Medulla oblongata (tissue), 1 donor: Measurements from ENCODE around the gene CD164L2.
A peak's percentile ranks its signal among the peaks of the same experiment; 100 is the strongest.

Source experiments
- DNase-seq: peaks from one replicate; pipeline ENCODE4 v3.0.0-alpha.2; 2015; ENCODE audit errors: extremely low spot score

Gene CD164L2

DNA sequence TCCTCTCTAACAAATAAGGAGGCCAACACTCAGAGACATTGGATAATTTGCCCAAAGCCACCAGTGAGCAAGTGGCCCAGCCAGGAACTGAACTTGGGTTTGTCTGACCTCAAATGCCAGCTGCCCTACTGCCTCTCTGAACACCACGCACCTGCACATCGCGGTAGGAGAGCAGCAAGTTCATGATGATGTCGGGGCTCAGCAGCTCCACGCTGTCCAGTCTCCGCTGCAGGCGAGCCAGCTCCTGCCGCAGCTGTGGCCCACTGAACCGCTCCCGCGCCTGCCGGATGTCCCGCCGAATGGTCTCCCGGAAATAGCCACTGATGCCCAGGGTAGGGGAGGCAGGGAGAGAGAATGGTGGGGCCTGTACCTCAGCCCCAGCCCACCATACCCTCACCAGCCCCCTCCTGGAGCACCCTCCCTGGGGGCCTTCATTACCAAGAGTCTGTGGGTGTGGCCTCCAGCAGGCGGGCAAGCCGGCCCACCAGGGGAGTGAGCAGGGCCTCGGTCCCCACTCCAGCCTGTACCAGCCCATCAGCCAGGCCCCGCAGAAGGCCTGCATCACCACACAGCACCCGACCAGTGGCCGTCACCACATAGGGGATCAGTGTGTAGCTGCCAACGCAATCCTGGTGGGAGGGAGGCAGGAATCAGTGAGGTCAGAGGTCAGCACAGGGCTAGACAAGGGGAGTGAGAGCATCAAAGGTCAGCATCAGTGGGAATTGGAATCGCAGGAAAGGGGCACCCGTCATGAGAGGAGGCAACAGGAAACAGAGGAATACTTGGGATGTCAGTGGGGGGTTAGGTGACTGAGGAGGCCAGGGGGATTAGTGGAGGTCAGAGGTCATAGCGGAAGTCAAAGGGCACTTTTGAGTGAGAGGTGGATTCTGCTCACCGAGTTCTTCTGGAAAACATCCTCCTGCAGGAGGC lies 19.1 kb downstream of the CD164L2 start:
- no peak for DNase-seq

DNA sequence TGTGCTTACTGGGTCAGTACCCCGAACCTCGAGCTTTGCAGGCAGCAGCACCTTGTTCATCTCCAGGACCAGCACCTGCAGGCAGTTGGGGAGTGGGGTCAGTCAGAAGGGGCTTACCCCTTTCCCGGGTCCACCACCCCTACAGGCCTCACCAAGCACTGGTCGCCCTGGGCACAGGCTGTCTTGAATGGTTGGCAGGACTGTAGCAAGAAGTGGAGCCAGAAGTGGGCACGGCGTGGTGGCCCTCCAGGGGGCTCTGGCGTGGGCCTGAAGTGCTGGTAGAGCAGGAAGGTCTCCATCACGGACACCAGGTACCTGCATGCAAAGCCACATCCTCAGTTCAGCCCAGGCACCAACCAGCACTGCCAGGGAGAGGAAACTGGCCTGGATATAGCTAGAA lies 21.6 kb downstream of the CD164L2 start:
- DNase-seq: no peak

DNA sequence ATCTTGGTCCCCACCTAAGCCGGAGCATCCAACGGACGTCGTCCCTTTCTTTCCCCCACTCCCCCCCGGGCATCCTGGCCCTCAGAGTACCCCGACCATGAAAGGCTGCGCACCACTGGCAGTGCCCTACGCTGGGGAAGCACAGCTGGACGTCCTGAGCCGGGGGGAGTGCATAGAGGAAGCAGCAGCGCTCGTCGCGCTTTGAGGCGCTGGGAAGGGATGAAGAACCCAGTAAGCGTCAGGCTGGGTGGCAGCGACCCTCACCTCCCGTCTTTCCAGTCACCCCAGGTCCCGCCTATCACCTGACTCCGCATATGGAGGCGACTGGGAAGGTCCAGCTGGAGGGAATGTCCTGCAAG lies 22.1 kb downstream of the CD164L2 start:
- DNase-seq: no peak

DNA sequence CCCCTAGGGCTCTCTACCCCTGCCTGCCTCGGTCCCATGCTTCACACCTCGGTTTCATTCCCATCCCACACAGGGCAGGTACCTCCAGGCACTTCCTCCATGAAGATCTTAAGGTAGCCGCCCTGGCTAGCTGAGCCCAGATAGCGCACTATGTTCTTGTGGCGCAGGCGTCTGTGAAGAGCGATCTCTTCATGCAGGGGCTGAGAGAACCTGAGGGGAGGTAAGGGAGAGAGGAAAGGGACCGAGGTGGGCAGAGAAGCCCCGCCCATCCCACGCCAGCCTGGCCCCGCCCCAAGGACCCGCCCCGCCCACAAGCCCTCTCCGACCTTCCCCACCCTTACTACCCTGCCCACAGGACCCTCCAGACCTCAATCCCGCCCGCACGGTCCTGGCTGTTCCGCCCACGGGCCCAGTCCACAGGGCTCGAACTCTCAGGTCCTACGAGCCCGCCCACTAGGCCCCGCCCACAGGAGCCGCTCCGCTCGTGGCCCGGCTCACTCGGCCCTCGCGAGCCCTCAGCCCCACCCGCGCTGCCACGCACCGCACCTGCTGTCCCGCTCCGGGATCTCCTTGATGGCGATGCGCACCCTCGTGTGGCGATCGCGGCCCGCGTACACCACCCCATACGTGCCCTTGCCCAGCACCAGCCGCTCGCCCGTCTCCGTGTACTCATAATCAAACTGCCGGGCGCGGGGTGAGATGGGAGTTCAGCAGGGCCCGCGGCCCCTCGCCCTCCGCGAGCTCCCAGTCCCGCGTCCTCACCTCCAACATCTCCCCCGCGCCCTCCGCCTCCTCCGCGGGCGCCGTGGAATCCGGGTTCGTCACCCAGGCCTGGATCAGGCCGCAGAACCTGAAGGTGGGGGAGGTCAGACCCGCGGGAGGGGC lies 22.7 kb downstream of the CD164L2 start:
- no peak for DNase-seq

DNA sequence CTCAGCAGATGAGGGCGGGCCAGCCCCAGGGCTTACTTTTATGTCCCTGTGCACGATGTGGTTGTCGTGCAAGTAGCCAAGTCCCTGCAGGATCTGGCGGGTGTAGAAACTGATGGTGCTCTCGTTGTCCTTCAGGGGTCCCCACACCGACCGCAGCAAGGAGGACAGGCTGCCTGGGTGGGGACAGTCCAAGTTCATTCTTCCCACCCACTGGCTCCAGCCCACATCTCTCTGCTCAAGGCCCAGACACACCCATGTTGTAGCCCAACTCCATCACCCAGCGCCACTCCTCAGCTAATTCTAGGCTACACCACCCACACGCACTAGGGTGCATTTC lies 23.3 kb downstream of the CD164L2 start:
- no peak for DNase-seq

DNA sequence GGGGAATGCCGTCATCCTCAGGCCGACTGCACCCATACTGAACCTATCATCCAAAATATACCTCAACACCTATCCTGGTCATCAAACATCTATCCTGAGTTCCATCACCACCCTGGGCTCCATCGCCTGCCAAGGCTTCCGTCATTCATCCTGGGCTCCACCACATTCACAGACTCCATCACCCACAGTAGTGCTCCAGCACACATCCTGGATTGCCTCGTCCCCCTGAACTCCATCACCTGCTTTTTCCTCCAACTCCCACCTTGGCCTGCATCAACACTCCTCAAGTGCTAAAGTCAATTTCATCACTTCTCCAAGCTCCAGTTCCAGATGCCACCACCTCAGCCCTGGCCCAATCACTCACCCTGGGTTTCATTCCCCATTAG lies 24.2 kb downstream of the CD164L2 start:
- DNase-seq: no peak

DNA sequence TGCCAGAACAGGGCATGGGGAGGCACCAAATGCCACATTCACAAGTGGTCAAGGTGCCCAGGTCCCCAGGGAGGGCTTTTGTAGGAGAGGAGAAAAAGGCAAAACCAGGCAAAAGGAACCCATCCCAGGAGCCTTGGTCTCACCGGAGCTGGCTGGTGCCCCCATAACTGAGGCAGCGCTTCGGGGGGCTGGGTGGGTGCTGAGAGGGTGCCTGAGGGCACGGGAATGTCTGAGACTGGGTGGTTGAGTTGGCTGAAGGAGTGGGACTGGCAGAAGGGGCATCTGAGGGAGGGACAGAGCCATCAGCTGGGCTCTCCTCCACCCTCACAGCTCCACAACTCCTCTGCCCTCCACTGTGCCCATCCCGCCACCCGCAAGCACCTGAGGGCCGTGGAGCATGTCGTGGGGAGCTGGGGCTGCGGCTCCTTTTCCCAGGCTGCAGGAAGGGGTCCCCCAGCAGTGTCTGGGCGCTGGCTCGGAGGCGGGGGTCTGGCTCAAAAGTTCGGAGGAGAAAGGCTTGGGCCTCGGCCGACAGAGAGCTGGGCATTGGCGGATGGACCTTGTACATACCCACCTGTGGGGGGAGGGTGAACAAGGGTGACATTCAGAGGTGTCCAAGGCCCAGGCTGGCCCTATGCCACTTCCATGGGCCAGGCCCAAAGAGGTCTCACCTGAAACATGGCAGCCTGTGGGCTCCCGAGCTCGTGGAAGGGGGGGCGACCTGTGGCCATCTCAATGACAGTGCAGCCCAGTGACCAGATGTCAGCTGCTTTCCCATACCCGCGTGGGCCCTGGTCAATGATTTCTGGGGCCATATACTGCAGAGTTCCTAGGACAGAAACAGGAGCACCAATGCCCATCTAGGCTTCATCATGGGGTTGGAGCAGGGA lies 24.9 kb downstream of the CD164L2 start:
- no peak for DNase-seq

DNA sequence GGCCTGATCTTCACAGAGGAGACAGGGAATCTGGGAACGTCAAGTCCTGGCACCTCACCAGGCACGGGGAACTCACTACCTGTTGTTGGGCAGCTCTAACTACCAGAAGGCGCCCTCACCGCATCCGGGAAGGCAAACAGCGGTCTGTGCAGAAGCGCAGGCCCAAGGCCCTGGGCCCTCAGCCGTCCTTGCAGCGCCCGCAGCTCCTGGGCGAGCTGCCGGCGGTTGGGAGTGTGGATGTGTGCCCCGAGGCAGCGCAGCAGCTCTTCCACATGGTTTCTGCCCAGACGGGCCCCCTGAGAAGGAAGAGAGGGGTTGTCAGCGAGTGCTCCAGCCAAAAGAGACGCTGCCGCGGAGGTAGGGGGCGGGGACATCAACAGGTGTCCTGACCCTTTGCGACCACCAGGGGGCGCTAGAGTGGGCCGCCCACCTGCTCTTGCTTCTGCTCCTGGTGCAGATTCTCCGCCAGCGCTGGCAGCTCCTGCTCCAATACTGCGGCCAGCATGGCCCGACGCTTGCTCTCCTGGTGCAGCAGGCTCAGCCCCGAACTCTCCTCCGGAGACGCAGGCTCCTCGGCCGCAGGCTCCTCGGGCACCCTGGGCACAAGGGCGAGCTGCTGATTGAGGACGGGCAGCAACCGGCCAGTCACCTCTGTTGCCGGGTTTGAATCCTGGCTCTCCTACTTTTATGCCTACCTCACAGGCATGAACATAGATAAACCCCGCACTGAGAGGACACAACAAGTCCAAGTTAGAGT lies 25.7 kb downstream of the CD164L2 start:
- peak; percentile 47 for DNase-seq

DNA sequence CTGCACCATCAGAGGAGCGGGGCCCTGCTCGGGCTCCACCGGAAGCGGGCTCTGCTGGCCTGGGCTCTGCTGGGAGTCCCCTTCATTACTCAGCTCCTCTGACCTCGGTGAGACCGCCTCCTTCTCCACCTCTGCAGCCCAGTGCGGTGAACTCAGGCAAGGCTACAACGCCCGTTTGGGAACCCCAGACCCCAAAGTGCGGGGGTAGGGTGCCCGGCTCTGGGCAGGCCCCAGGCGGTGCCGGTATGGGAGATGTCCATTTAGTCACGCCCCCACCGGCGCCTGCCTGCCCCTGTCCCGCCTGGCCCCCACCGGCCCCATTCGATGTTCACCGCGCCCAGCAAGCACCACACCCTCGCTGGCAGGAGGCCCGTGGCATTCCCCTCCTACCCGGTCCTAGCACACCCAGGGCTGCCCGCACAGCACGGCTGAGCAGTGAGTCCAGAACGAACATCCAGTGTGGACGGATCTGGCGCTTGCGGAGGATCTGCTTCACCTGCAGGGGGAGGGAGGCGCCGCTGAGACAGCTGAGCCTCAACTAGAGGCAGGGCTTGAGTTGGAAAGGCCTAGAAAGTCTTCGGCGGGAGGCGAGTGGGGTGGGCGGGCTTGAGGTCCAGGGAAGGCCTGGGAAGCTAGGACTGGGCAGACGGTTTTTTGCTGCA lies 26.4 kb downstream of the CD164L2 start:
- no peak for DNase-seq

DNA sequence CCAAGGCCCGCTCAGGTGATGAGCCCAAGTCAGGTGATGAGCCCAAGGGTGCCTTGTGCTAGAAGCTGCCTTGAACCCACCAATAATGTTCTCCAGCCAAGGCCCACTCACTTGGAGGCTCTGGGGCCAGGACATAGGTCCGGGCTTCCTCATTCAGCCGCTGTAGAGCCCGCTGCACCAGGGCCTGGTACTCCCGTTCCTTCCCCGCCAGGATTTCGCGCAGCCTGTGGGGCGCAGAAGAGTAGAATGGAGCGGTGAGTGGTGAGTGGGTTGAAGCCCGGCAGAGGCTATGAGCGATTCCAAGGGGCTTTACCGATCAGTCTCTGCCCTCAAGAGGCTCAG lies 26.9 kb downstream of the CD164L2 start:
- DNase-seq: no peak

DNA sequence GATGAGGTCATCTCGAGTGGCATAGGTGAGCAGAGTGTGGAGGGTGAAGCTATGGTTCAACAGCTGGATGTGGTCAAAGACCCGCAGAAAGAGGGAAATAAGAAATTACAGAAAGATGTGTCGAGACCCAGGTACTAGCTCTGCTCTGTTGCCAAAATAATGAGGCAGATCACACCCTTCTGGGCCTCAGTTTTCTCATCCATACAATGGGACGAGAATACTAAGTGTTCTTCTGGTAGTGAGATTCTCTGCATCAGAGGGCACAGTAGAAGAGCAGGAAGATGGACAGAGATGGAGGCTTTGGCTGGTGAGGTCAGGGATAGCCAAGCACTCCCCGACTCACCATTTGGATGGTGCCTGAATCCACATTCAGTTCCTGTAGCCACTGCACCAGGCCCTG lies 27.4 kb downstream of the CD164L2 start:
- DNase-seq: no peak

DNA sequence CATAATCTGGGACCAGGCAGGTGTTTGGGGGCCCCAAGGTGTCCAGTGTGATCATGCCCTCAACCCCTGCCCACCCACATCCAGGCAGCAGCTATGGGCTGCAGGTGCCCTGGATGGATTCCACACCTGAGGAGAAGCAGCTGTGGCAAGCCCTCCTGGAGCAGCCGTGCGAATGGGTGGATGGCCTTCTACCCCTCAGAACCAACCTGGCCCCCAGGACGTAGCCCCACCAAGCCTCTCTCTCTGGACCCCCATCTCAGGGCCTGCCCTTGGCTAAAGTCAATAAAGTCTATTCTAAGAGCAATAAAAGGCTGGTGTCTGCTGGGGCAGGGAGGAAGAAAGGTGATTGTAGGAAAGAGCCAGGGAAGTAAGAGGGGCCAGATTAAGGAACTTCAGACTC lies 29.5 kb downstream of the CD164L2 start:
- DNase-seq: no peak

DNA sequence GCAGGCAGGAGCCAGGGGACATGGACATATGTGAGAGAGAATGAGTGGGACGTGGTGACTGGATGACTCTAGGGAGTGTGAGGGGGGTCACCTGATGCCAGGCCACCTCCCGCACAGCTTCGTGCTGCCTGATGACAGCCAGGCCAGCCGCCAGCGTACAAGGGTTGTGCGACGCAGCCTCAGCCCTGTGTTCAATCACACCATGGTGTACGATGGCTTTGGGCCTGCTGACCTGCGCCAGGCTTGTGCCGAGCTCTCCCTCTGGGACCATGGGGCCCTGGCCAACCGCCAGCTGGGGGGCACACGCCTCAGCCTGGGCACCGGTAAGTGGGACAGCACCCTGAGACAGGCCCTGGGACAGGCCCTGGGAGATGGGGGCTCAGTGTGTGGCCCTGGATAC lies 30.0 kb downstream of the CD164L2 start:
- no peak for DNase-seq

DNA sequence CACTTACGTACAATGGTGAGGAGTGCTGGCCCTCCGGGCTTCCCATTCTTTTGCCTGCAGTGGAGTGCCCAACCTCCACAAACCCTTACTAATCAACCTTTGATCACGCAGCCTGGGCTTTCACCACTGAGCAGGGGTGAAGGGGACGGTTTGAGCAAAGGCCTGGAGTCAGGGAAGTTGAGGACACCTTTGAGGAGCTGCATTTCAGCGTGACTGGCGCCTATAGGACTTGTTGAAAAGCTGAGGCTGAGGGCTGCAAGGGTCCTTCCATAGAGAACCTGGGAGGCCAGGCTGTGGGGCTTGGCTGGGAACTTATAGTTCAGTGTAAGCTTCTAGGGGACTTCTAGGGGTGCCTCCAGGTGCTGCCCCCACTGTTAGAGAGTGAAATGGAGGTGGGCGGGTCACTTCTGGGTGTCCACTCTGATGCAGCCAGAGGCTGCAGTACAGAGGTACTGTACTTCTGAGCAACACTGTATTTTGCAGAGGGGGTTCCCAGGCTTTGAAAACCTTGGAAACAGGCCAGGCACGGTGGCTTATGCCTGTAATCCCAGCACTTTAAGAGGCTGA lies 31.5 kb downstream of the CD164L2 start:
- no peak for DNase-seq

DNA sequence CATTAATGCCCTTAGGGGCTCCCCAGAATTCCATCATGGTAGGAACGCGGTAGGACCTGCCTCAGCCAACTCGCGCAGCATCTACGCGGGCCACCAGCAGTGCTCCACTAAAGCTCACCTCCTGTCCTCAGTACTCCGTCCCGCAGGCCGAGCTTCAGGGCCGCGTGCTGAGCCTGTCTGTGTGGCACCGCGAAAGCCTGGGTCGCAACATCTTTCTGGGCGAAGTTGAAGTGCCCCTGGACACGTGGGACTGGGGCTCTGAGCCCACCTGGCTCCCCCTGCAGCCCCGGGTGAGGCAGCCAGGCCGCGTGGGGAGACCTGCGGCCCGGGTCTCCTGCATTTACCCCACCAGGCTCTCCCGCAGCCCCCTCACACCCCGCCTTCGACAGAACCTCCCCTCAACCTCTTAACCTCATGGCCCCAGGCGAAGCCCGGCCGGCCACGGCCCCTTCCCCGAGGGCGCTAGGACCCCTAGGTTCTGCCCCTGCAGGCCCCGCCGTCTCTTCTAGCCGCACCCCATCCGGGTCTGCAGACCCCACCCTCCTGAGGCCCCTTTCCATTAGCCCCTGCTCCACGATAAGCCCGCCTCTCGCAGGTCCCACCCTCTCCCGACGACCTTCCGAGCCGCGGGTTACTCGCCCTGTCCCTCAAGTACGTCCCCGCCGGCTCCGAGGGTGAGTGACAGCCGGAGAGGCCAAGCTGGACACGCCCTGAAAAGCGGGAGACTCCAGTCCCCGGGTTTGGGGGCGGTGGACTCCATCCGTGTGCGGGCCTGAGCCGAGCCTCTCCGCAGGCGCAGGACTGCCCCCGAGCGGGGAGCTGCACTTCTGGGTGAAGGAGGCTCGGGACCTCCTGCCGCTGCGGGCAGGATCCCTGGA lies 32.2 kb downstream of the CD164L2 start:
- no peak for DNase-seq

DNA sequence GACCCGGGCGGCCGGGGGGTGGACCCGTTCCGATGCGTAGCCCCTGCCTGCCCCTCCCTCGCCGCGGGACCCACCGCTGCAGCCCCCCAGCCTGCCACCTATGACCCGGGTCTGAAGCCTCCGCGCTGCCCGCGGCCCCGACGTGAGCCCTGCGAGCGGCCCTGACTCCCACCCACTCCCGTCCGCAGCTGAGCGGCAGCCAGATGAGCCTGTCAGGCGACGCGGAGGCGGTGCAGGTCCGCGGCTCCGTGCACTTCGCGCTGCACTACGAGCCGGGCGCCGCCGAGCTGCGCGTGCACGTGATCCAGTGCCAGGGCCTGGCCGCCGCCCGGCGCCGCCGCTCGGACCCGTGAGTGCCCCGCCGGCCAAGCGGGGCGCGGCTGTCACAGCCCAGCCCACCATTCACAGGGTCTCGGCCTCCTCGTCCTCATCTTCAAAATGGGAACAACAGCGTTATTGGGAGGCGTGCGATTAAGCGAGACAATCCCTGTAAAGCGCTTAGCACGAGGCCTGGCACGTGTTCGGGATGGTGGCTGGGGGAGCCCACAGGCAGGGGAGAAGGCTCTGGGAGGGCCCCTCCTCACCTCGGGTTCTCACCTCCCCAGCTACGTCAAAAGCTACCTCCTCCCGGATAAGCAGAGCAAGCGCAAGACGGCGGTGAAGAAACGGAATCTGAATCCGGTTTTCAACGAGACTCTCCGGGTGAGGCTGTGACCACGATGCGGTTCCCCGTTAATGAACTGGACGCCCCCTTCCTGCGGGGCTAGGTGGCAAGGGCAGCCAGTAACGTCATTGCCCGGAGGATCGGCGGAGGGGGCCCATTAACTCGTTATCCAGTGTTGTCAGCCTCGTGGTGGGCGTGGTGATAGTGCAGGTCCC lies 33.1 kb downstream of the CD164L2 start:
- no peak for DNase-seq

DNA sequence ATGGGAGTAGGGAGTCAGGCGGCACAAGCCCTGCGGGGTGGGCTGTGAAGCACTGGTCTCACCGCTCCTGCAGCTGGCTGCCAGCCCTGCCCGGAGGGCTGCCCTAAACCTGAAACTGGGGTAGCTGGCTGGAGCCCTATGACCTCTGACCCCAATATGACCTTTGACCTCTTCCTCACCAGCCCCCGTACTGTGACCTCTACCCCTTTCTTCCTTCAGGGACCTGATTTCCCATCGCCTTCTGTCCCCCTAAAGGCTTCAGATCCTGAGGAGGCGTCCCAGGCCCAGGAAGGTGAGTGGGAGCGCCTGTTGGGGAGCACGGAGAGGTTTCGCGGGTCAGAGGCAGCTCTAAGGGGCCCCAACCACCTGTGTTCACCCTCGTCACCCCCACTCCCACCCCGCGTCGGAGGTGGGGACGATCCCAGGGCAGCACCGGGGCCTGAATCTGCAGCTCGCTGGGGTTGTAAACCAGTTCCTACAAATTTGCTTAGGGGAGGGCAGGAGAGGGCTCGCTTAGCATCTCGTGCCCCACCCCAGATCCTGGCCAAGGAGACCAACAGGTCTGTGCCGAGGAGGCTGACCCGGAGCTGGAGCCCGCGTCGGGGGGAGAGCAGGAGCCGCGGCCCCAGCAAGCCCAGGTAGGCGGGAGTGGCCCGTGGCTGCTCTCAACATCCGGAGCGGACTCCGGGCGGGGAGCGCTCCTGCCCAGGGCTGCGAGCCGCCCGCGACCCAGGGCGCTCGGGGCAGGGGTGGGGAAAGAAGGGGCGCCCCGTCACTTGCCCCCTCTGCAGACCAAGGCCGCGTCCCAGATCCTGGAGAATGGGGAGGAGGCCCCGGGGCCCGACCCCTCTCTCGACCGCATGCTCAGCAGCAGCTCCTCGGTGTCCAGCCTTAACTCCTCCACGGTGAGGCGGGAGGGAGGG lies 34.0 kb downstream of the CD164L2 start:
- no peak for DNase-seq
